GM18499 (cell line): ENCODE results near the gene SARM1.
"Not testable (repeated sequence)": the region's sequence is repeated elsewhere in the genome, so short reads cannot be mapped to it uniquely, and the experiment has no call there.

Experiments used
- ATAC-seq: cut with Tn5 transposase; IDR thresholded peaks from one replicate; pipeline ENCODE4 v1.9.1; 2021; ENCODE audit warnings: moderate number of reproducible peaks; ENCODE audit not compliant: insufficient read depth, unreplicated experiment

The SARM1 gene

GRCh38 chr17:28371245-28372202 is at the start of gene SARM1:
TSS of gene SARM1 (plus strand) at chr17:28371694. CDS start at chr17:28372033, 339 bp downstream.
- no peak for ATAC-seq

GRCh38 chr17:28324267-28324745 is 47.2 kb upstream of the SARM1 start:
- ATAC-seq = no peak

DNA sequence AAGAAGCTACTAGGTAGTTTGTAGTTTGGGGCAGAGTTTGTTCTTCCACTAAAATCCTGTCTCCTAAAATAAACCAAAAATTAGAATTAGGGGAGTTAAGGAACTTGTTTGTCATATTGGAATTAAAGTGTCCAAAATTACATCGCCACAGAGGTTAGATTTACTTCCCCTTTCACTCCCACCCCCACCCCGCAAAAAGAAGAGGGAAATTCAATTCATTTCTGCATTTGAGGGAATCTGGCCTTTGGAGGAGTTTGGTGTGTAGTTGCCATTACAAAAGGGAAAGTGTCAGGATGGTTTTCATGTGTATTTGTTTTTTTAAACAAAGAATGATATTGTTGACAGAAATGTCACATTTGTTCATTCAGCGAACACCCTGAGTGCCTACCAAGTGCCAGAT is 46.7 kb upstream of the SARM1 start:
- ATAC-seq = no peak

- no peak for ATAC-seq
Observed at GRCh38 chr17:28325211-28325610, 46.3 kb upstream of the SARM1 start.

DNA sequence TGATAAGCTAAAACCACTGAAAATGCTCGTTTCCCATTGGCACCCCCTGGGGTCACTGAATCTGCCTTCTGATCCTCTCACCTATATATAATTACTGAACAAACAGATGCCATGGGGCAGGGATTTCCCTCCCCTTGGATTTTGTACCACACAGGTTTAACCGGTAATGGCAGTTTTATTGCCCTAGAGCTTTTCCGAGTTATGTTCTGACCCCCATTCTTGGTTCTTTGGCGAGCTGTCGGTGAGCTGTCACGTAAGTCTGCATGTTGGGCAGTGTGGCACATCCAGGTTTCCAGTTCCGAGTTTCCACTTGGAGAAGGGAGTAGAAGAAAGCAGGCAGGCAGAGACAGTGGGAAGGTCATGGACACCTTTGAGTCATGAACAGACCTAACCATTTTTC is 45.4 kb upstream of the SARM1 start:
- ATAC-seq = no peak

DNA sequence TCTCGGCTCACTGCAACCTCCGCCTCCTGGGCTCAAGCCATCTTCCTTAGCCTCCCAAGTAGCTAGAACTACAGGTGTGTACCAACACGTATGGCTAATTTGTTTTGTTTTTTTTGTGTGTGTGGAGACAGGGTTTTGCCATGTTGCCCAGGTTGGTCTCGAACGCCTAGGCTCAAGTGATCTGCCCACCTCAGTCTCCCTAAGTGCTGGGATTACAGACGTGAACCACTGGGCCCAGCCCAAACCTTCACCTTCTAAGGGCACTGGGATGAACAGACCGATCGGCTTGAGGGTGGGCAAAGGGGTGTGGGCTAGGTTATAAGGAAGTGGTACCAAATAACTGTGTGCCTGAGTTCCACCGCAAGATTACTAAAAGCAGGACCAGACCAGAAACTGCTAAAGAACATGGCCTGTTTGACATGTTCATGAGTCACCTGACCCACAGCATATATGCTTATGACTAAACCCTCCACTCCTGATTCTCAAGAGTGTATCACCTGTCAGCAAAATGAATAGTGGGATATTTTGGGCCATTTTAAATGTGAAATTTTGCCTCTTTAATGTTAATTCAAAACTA is 44.4 kb upstream of the SARM1 start:
- no peak for ATAC-seq

- no peak for ATAC-seq
Observed at GRCh38 chr17:28327709-28328108, 43.8 kb upstream of the SARM1 start.

DNA sequence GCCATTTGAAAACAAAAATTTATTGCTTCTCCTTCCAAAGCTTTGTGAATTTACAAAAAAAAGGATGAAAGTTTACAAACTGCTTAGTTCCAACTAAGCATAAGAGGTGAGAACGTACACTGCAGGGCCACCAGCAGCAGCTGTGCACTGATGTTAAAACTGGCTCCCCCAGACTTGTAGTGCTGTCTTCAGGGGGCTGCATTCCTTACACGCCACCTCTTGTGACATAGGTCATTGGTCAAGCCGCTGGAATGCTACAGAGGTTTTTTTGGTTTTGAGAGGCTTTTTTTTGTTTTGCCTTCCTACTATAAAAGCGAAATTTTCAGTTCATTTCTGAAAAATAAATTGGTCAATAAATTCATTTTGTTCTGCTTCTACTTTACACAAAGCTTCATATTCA is 43.2 kb upstream of the SARM1 start:
- ATAC-seq = no peak

DNA sequence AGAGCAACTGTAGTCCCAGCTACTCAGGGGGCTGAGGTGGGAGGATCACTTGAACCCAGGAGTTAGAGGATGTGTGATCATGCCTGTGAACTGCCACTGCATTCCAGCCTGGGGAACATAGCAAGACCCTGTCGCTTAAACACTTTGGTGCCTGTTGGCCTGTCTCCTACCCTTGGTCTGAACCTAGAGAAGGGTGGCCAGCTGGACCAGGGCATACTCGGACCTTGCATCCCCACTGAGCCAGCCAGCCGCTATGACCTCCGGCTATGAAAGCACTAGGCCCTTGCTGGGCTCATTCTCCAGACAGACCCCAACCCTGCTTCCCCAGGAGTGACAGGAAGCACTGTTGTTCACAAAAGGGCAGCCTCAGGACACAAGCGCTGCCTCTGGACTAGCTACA is 40.8 kb upstream of the SARM1 start:
- no peak for ATAC-seq

GRCh38 chr17:28331891-28332420 is 39.5 kb upstream of the SARM1 start:
- no peak for ATAC-seq

DNA sequence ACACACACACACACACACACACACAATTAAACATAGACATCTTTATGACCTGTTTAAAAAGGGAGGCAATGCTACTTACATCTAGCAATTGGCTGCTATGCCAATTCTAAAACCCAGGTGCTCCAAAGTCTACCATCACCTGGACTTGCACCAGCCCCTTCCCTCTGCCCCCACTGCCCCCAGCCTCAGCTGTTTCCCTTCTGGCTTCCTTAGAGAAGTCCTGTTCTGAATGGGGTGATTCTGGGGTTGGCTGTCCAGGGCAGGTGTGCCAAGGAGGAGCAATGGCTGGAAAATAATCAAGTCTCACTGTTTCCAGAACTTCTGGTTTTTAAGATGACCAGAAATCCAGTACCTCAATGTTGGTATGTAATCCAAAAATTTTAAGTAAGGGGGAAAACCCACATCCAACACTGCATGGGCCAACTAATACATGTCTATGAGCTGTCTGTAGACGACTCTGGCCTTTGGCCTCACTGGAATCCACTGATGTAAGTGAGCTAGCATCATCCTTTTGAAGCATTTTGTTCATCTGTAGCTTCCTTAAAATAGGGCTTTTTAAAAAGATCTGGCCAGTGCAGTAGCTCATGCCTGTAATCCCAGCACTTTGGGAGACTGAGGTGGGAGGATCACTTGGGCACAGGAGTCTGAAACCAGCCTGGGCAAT is 38.3 kb upstream of the SARM1 start:
- no peak for ATAC-seq

GRCh38 chr17:28334171-28334570 is 37.3 kb upstream of the SARM1 start:
- ATAC-seq = no peak

DNA sequence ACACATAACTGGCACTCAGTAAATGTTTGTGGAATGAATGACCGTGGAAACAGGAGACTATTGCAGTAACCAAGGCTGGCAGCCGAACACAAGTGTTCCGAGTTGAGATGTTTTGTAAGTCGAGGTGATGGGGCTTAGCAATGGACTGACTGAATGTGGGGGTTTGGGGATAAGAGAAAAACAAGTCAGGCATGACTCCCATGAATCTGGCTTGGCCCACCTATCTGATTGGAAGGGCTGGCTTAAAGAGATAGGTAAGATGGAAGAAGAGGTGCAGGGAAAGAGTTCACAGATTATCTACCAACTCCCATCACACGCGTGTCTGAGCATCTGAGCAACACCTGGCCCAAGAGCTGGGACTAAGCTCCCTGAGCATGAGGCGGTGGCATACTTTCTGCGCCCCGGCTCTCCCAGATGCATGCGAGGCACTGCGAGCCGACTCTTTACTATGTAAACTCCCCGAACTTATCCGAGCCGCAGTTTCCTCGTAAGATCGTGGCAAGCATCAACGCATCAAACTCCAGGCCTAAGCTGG is 36.8 kb upstream of the SARM1 start:
- no peak for ATAC-seq

- ATAC-seq = peak; percentile 89
Observed at GRCh38 chr17:28335201-28335958, 36.1 kb upstream of the SARM1 start, which contains the start of the genes IFT20 and TNFAIP1. TSS of gene IFT20 (minus strand) at chr17:28335472. CDS start at chr17:28331985, 3,487 bp downstream. TSS of gene TNFAIP1 (plus strand) at chr17:28335761. CDS start at chr17:28339522, 3,761 bp downstream.

GRCh38 chr17:28335959-28336871 is 35.3 kb upstream of the SARM1 start:
- ATAC-seq = no peak

DNA sequence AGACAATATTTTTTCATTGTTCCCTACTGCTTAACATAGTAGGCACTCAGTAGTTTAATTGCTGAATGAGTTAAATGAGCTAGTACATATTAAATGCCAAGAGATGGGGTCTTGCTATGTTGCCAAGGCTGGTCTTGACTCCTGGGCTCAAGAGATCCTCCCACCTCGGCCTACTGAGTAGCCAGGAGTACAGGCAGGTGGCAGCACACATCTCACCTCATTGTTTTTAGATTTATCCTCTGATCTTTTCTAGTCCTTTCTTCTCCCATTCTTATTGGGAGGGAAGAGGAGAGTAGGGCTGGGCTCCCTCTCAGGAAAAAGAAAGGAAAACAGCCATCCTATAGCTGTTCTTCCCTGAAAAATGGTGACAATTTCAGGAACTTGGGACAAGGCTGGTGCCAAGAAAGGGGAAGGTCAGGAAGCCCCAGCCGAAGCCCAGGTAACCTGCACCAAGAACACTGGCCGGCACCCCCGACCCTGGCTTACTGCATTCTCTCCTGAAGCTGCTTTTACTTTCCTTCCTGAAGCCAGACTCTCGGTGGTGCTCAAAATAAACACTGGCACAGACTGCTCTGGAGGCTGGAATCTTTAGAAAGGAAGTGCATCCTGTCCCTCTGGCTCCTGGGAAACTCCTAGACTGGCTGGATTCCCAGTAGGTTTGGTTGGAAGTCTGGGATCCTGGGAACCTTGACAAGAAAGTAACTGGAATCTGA is 33.3 kb upstream of the SARM1 start:
- ATAC-seq = no peak

- ATAC-seq = not testable (repeated sequence)
Observed at GRCh38 chr17:28338769-28339212, 32.7 kb upstream of the SARM1 start.

GRCh38 chr17:28339431-28339830 is 32.1 kb upstream of the SARM1 start:
- no peak for ATAC-seq
